H1 (cell line): ENCODE results near the gene CPPED1. TPM values are rescaled to one million over a fixed set of nuclear protein-coding genes. Genes with fewer than 3 reads are reported as not detected.

ENCODE experiments used
- CTCF ChIA-PET: fragments of 300-600 bp; sonication (Branson Sonifier 250); formaldehyde crosslinking; loops from one replicate; lab custom pipeline; 2021; ENCODE audit not compliant: partially characterized antibody; lab: Charles Lee
- POLR2A ChIA-PET: fragments of 300-600 bp; sonication (Branson Sonifier 250); formaldehyde crosslinking; loops from one replicate; lab custom pipeline; 2021; ENCODE audit warnings: inconsistent platforms; ENCODE audit not compliant: partially characterized antibody; lab: Charles Lee
- DNase-seq, 2 experiments: peaks; one replicate each; pipeline versions ENCODE4 v3.0.0 to v3.0.0-alpha.2; 2010 to 2022; ENCODE audit warnings: low spot score in 2 of 2, low read depth in 1 of 2, mixed read lengths in 1 of 2
- FAIRE-seq: peaks from 2 replicates; lab custom pipeline; 2011; peaks lifted over from hg19 to GRCh38; lab: Jason Lieb, UNC
- H2AFZ ChIP-seq: 2 replicates; pipeline ENCODE4 v1.8.1; 2012; ENCODE audit warnings: low read length, inconsistent platforms
- H2AK5ac ChIP-seq: 2 replicates; pipeline ENCODE4 v1.6.1; 2013; ENCODE audit warnings: low read depth, low read length
- H2BK120ac ChIP-seq: replicated peaks from 2 replicates; pipeline ENCODE3; 2013; ENCODE audit warnings: low read depth, low read length, inconsistent platforms
- H2BK12ac ChIP-seq: 2 replicates; pipeline ENCODE4 v1.6.1; 2013; ENCODE audit warnings: low read depth, low read length
- H2BK15ac ChIP-seq: 2 replicates; pipeline ENCODE4 v1.6.1; 2013; ENCODE audit warnings: low read length
- H2BK20ac ChIP-seq: 2 replicates; pipeline ENCODE4 v1.6.1; 2013; ENCODE audit warnings: low read length
- H2BK5ac ChIP-seq: 2 replicates; pipeline ENCODE4 v1.6.1; 2013; ENCODE audit warnings: low read depth, low read length
- H3K14ac ChIP-seq: 2 replicates; pipeline ENCODE4 v1.6.1; 2013; ENCODE audit warnings: inconsistent platforms; ENCODE audit not compliant: insufficient read length
- H3K18ac ChIP-seq: 2 replicates; pipeline ENCODE4 v1.6.1; 2013; ENCODE audit warnings: low read length; ENCODE audit errors: extremely low read depth
- H3K23ac ChIP-seq: 2 replicates; pipeline ENCODE4 v1.6.1; 2013; ENCODE audit warnings: inconsistent platforms; ENCODE audit not compliant: insufficient read length
- H3K23me2 ChIP-seq: 2 replicates; pipeline ENCODE4 v1.6.1; 2013; ENCODE audit warnings: low read depth, low read length
- H3K27ac ChIP-seq: 2 replicates; pipeline ENCODE4 v1.6.1; 2011; ENCODE audit warnings: low read depth, low read length, inconsistent platforms
- H3K27me3 ChIP-seq, 4 experiments: replicated peaks in 1 of 4; 1 replicate in 1 of 4; 2 replicates in 3 of 4; pipeline versions ENCODE4 v1.6.1 to v1.8.1; 2011 to 2013; ENCODE audit warnings: low read length in 3 of 4, mild to moderate bottlenecking in 3 of 4, inconsistent platforms in 2 of 4, mixed read lengths in 2 of 4, moderate library complexity in 1 of 4; ENCODE audit not compliant: control insufficient read depth in 3 of 4, insufficient read depth in 3 of 4; ENCODE audit errors: extremely low read depth in 1 of 4
- H3K36me3 ChIP-seq, 4 experiments: 2 replicates each; pipeline versions ENCODE4 v1.6.1 to v1.8.1; 2011 to 2013; ENCODE audit warnings: mild to moderate bottlenecking in 4 of 4, low read length in 3 of 4, moderate library complexity in 2 of 4, control low read depth in 1 of 4, inconsistent platforms in 1 of 4; ENCODE audit not compliant: insufficient read depth in 4 of 4, control insufficient read depth in 2 of 4
- H3K4ac ChIP-seq: replicated peaks from 2 replicates; pipeline ENCODE3; 2013; ENCODE audit warnings: low read length, low read depth, mixed read lengths, inconsistent platforms; ENCODE audit not compliant: insufficient read length
- H3K4me1 ChIP-seq, 4 experiments: replicated peaks in 1 of 4; 1 replicate in 1 of 4; 2 replicates in 3 of 4; pipeline versions ENCODE4 v1.6.1 to v1.8.1; 2011 to 2013; ENCODE audit warnings: low read length in 3 of 4, inconsistent platforms in 2 of 4, mixed read lengths in 1 of 4; ENCODE audit not compliant: insufficient read depth in 4 of 4, control insufficient read depth in 3 of 4
- H3K4me2 ChIP-seq, 2 experiments: 2 replicates each; pipeline versions ENCODE4 v1.6.1 to v1.8.1; 2011 to 2013; ENCODE audit warnings: low read depth in 2 of 2, low read length in 2 of 2, control low read depth in 1 of 2, inconsistent platforms in 1 of 2, mild to moderate bottlenecking in 1 of 2; ENCODE audit not compliant: insufficient read depth in 1 of 2
- H3K4me3 ChIP-seq, 4 experiments: fragments of 200-600, 300-600 bp in 1 of 4; sonication (generic), shearing (Covaris generic), sonication (Bioruptor Twin) in 1 of 4; 2 replicates each; pipeline versions ENCODE4 v1.5.1 to v1.8.1; 2011 to 2016; ENCODE audit warnings: low read length in 4 of 4, low read depth in 3 of 4, control low read depth in 2 of 4, inconsistent platforms in 2 of 4, mild to moderate bottlenecking in 2 of 4, mixed read lengths in 1 of 4, moderate library complexity in 1 of 4; ENCODE audit not compliant: insufficient read depth in 2 of 4; ENCODE audit errors: extremely low read depth in 1 of 4
- H3K56ac ChIP-seq: replicated peaks from 2 replicates; pipeline ENCODE3; 2013; ENCODE audit warnings: low read depth, mild to moderate bottlenecking, mixed read lengths, low read length, inconsistent platforms; ENCODE audit not compliant: insufficient read length
- H3K79me1 ChIP-seq: 2 replicates; pipeline ENCODE4 v1.6.1; 2013; ENCODE audit warnings: low read depth, low read length, control low read depth
- H3K79me2 ChIP-seq, 2 experiments: 2 replicates each; pipeline versions ENCODE4 v1.6.1 to v1.8.1; 2012 to 2013; ENCODE audit warnings: low read length in 2 of 2, mild to moderate bottlenecking in 2 of 2, inconsistent platforms in 1 of 2; ENCODE audit not compliant: insufficient read depth in 2 of 2, control insufficient read depth in 1 of 2
- H3K9ac ChIP-seq, 4 experiments: replicated peaks in 1 of 4; 1 replicate in 1 of 4; 2 replicates in 3 of 4; pipeline versions ENCODE4 v1.6.1 to v1.8.1; 2011 to 2013; ENCODE audit warnings: low read depth in 3 of 4, low read length in 3 of 4, control low read depth in 2 of 4, mild to moderate bottlenecking in 2 of 4, moderate library complexity in 2 of 4, inconsistent platforms in 1 of 4; ENCODE audit errors: extremely low read depth in 1 of 4
- H3K9me3 ChIP-seq, 2 experiments: 2 replicates each; pipeline versions ENCODE4 v1.6.1 to v1.8.1; 2012 to 2013; ENCODE audit warnings: mild to moderate bottlenecking in 2 of 2, moderate library complexity in 2 of 2, control low read depth in 1 of 2, inconsistent platforms in 1 of 2, low read depth in 1 of 2, low read length in 1 of 2, mixed read lengths in 1 of 2; ENCODE audit not compliant: insufficient read depth in 2 of 2
- H4K20me1 ChIP-seq, 2 experiments: replicated peaks in 1 of 2; 2 replicates each; pipeline versions ENCODE3 to v1.8.1; 2011 to 2013; ENCODE audit warnings: inconsistent platforms in 2 of 2, low read length in 2 of 2, mild to moderate bottlenecking in 1 of 2; ENCODE audit not compliant: insufficient read depth in 2 of 2, control insufficient read depth in 1 of 2
- H4K5ac ChIP-seq: 2 replicates; pipeline ENCODE4 v1.6.1; 2013; ENCODE audit warnings: low read length, low read depth, mixed read lengths, inconsistent platforms; ENCODE audit not compliant: insufficient read length
- H4K8ac ChIP-seq: 2 replicates; pipeline ENCODE4 v1.8.0; 2013; ENCODE audit warnings: mild to moderate bottlenecking, moderate library complexity, low read length, inconsistent platforms; ENCODE audit not compliant: insufficient read depth; ENCODE audit errors: extremely low read depth
- H4K91ac ChIP-seq: replicated peaks from 2 replicates; pipeline ENCODE3; 2013; ENCODE audit warnings: low read length, mixed read lengths, inconsistent platforms; ENCODE audit not compliant: insufficient read length
- ATF2 ChIP-seq: IDR thresholded peaks from 2 replicates; pipeline ENCODE4 v1.6.1; 2012; ENCODE audit warnings: low read length, inconsistent platforms
- BCL11A ChIP-seq, 2 experiments: IDR thresholded peaks; one replicate each; pipeline ENCODE4 v1.6.1; 2011; ENCODE audit warnings: low read depth in 2 of 2, low read length in 2 of 2, mild to moderate bottlenecking in 2 of 2
- CEBPB ChIP-seq: IDR thresholded peaks from 2 replicates; pipeline ENCODE4 v1.6.1; 2012; ENCODE audit warnings: low read depth, low read length
- CTCF ChIP-seq, 3 experiments: IDR thresholded peaks; 1 replicate in 2 of 3; 2 replicates in 1 of 3; pipeline versions ENCODE4 v1.5.1 to v1.6.1; 2011; ENCODE audit warnings: low read length in 3 of 3, mild to moderate bottlenecking in 3 of 3, inconsistent platforms in 2 of 3, low read depth in 1 of 3, moderate library complexity in 1 of 3; ENCODE audit not compliant: insufficient read depth in 1 of 3; ENCODE audit errors: control extremely low read depth in 1 of 3
- EP300 ChIP-seq, 2 experiments: IDR thresholded peaks; 1 replicate in 1 of 2; 2 replicates in 1 of 2; pipeline ENCODE4 v1.6.1; 2011 to 2012; ENCODE audit warnings: low read depth in 2 of 2, low read length in 2 of 2, mild to moderate bottlenecking in 2 of 2, borderline replicate concordance in 1 of 2, inconsistent platforms in 1 of 2, moderate library complexity in 1 of 2
- KDM4A ChIP-seq: IDR thresholded peaks from one replicate; pipeline ENCODE4 v1.7.1; 2012; ENCODE audit warnings: low read depth, mild to moderate bottlenecking, moderate library complexity, low read length, inconsistent platforms; ENCODE audit not compliant: severe bottlenecking
- RBBP5 ChIP-seq: IDR thresholded peaks from 2 replicates; pipeline ENCODE4 v1.7.1; 2012; ENCODE audit warnings: low read depth, mild to moderate bottlenecking, inconsistent platforms, low read length, moderate library complexity, borderline replicate concordance
- TBP ChIP-seq: IDR thresholded peaks from 2 replicates; pipeline ENCODE4 v1.6.1; 2011; ENCODE audit warnings: low read depth, low read length, improper control_type of control experiment
- ZNF274 ChIP-seq: IDR thresholded peaks from 2 replicates; pipeline ENCODE4 v1.7.0; 2012; ENCODE audit warnings: low read length, borderline replicate concordance; ENCODE audit errors: extremely low read depth
- WGBS, 2 experiments: shearing (Covaris generic) in 1 of 2; methylation state at CpG; one replicate each; pipeline versions ENCODE4 v1.1.6 to v1.1.7; 2013 to 2015; ENCODE audit warnings: low lambda C conversion rate in 2 of 2, mixed read lengths in 2 of 2, inconsistent platforms in 1 of 2, low coverage in 1 of 2, missing lambda C conversion rate in 1 of 2; ENCODE audit not compliant: insufficient replicate concordance in 2 of 2, insufficient coverage in 1 of 2, insufficient read length in 1 of 2; ENCODE audit errors: extremely low coverage in 1 of 2, missing lambda C conversion rate in 1 of 2; 5-methylcytosine and 5-hydroxymethylcytosine counted together
- polyA plus RNA-seq, 7 experiments: library from polyadenylated mRNA; depleted of rRNA in 3 of 7; stranded (reverse) in 5 of 7; unstranded in 2 of 7; fragments of >200 nt in 5 of 7; fragments of 200-250 nt in 2 of 7; gene quantifications; 1 replicate in 5 of 7; 2 replicates in 1 of 7; 4 replicates in 1 of 7; pipeline versions ENCODE4 v1.2.1 to v1.2.3, GENCODE V29; 2011 to 2013; ENCODE audit warnings: missing spikeins in 2 of 7, mixed read lengths in 2 of 7
- total RNA-seq: library from RNA; stranded (reverse); fragmentation: NEBNext Ultra II Directional; extraction: Animal tissue kit (Norgen Biotek cat#: 25700); gene quantifications from 2 replicates; pipeline ENCODE4 v1.2.1, GENCODE V29; 2021

The CPPED1 gene
- total and polyA plus RNA-seq, 2 of the 8 experiments (the other 6 are each of a cell fraction or from before 2014, with no cell fraction given): 3.5 to 11.2 TPM

GRCh38 chr16:12643034-12643455, 160.6 kb downstream of the CPPED1 start:
- no peak overlapping the region for H2BK5ac ChIP-seq
- no peaks in the 10 kb centered on the region for H3K9me3 ChIP-seq
- POLR2A ChIA-PET: interaction anchor here (0.5 kb wide), 1 partner anchor 381 kb away, joined by 4 read pairs; no protein-coding TSS in a partner anchor
- no peak overlapping the region for H2BK12ac ChIP-seq
- no peak overlapping the region for H3K4ac ChIP-seq
- no peaks in the 10 kb centered on the region for H3K79me2 ChIP-seq
- no peaks in the 10 kb centered on the region for H3K23me2 ChIP-seq
- H3K4me2 ChIP-seq: no peak overlapping the region
- no peak overlapping the region for H3K9ac ChIP-seq
- no peak overlapping the region for H2AK5ac ChIP-seq
- H3K4me1 ChIP-seq: no peaks in the 10 kb centered on the region
- H3K27me3 ChIP-seq: no peaks in the 10 kb centered on the region
- H3K23ac ChIP-seq: no peak overlapping the region
- no peak overlapping the region for H4K5ac ChIP-seq
- H4K20me1 ChIP-seq: no peaks in the 10 kb centered on the region
- H4K91ac ChIP-seq: no peak overlapping the region
- no peak overlapping the region for H4K8ac ChIP-seq
- no peak overlapping the region for H3K4me3 ChIP-seq
- FAIRE-seq (no peak), DNase-seq (no peak)
- no peaks in the 10 kb centered on the region for H3K79me1 ChIP-seq
- H3K27ac ChIP-seq: no peak overlapping the region
- H2BK20ac ChIP-seq: no peak overlapping the region
- CTCF ChIA-PET: no interaction called here
- no peaks in the 10 kb centered on the region for H3K36me3 ChIP-seq
- no peak overlapping the region for H2BK15ac ChIP-seq
- WGBS, 2 experiments: 90% methylated on average over 8 of the region's 8 CpGs; no CpG with 5 or more reads in 1 of the 2 experiments
- no peak overlapping the region for H2AFZ ChIP-seq
- no peak overlapping the region for H3K14ac ChIP-seq
- no peak overlapping the region for H2BK120ac ChIP-seq
- H3K56ac ChIP-seq: no peak overlapping the region
- no peak overlapping the region for H3K18ac ChIP-seq
- TF ChIP-seq CTCF (IDR thresholded peaks at IDR 0.05; ENCODE audit: control extremely low read depth in 1 of 3, insufficient read depth in 1 of 3, low read depth in 1 of 3, low read length in 3 of 3): no peak
- no peak for TF ChIP-seq ZNF274
- TF ChIP-seq RBBP5: no peak
- no peak for TF ChIP-seq KDM4A
- no peak for TF ChIP-seq EP300 (IDR thresholded peaks at IDR 0.05; ENCODE audit: borderline replicate concordance in 1 of 2, low read depth in 2 of 2, low read length in 2 of 2)
- TF ChIP-seq BCL11A (IDR thresholded peaks at IDR 0.05; ENCODE audit: low read depth in 2 of 2, low read length in 2 of 2): no peak
- no peak for TF ChIP-seq TBP
- TF ChIP-seq ATF2: no peak
- no peak for TF ChIP-seq CEBPB
